WTC11 (cell line): ENCODE data around the gene TNNI3K. TPM values are rescaled to one million over a fixed set of nuclear protein-coding genes. Genes with fewer than 3 reads are reported as not detected.

ENCODE experiments used
- ATAC-seq: fragments of 200-7000 bp; cut with Tn5 transposase; 2 replicates; pipeline ENCODE4 v1.10.0; 2021; ENCODE audit warnings: mild to moderate bottlenecking, moderate library complexity
- CTCF ChIA-PET: fragments of 300-600 bp; sonication (Branson Sonifier 250); formaldehyde crosslinking; loops from one replicate; lab custom pipeline; 2021; ENCODE audit warnings: antibody characterized with exemption; lab: Charles Lee
- POLR2A ChIA-PET: fragments of 350-600 bp; sonication (Branson Sonifier 250); formaldehyde crosslinking; loops from one replicate; lab custom pipeline; 2021; ENCODE audit warnings: antibody characterized with exemption; lab: Charles Lee
- DNase-seq: peaks from one replicate; pipeline ENCODE4 v3.0.0; 2021; ENCODE audit warnings: low spot score
- H3K27ac Mint-ChIP-seq: 2 replicates; pipeline ENCODE4 v1.8.0; 2021; ENCODE audit warnings: mixed read lengths
- H3K27me3 Mint-ChIP-seq: 2 replicates; pipeline ENCODE4 v1.8.0; 2021; ENCODE audit warnings: low read depth, mild to moderate bottlenecking, moderate library complexity, mixed read lengths
- H3K36me3 Mint-ChIP-seq: 2 replicates; pipeline ENCODE4 v1.8.0; 2021; ENCODE audit warnings: mixed read lengths
- H3K4me1 Mint-ChIP-seq: 2 replicates; pipeline ENCODE4 v1.8.0; 2022; ENCODE audit warnings: mixed read lengths
- H3K4me3 Mint-ChIP-seq: 2 replicates; pipeline ENCODE4 v1.8.0; 2021; ENCODE audit warnings: mild to moderate bottlenecking, moderate library complexity, mixed read lengths
- H3K9me3 Mint-ChIP-seq: 2 replicates; pipeline ENCODE4 v1.8.0; 2021; ENCODE audit warnings: mixed read lengths
- ATF6 ChIP-seq: sonication (generic); formaldehyde crosslinking; IDR thresholded peaks from 2 replicates; pipeline ENCODE4 v1.8.1; 2023; ENCODE audit warnings: mild to moderate bottlenecking, missing genetic modification reagents
- CREM ChIP-seq: sonication (generic); formaldehyde crosslinking; IDR thresholded peaks from 2 replicates; pipeline ENCODE4 v1.8.1; 2022; ENCODE audit warnings: mild to moderate bottlenecking, missing genetic modification reagents, moderate library complexity
- CTCF ChIP-seq: fragments of 200-600 bp; IDR thresholded peaks from 2 replicates; pipeline ENCODE4 v1.8.0; 2022; ENCODE audit warnings: antibody characterized with exemption
- E2F4 ChIP-seq: sonication (generic); formaldehyde crosslinking; IDR thresholded peaks from 2 replicates; pipeline ENCODE4 v1.8.1; 2022; ENCODE audit warnings: low read depth, mild to moderate bottlenecking, moderate library complexity, missing genetic modification reagents, borderline replicate concordance
- ESRRA ChIP-seq: sonication (generic); formaldehyde crosslinking; IDR thresholded peaks from 2 replicates; pipeline ENCODE4 v1.8.1; 2022; ENCODE audit warnings: mild to moderate bottlenecking, missing genetic modification reagents, borderline replicate concordance
- ETV6 ChIP-seq: sonication (generic); formaldehyde crosslinking; IDR thresholded peaks from 2 replicates; pipeline ENCODE4 v1.8.1; 2022; ENCODE audit warnings: mild to moderate bottlenecking, missing genetic modification reagents
- FOXP4 ChIP-seq: sonication (generic); formaldehyde crosslinking; IDR thresholded peaks from 2 replicates; pipeline ENCODE4 v1.8.0; 2022; ENCODE audit warnings: mild to moderate bottlenecking, missing genetic modification reagents
- GTF2I ChIP-seq: fragments of 250-450 bp; sonication (Bioruptor Pico); conservative IDR thresholded peaks from 2 replicates; pipeline ENCODE4 v1.4.0; 2021; ENCODE audit warnings: mild to moderate bottlenecking
- IRF1 ChIP-seq: sonication (generic); formaldehyde crosslinking; IDR thresholded peaks from 2 replicates; pipeline ENCODE4 v1.8.0; 2023; ENCODE audit warnings: missing genetic modification reagents
- MYBL2 ChIP-seq: sonication (generic); formaldehyde crosslinking; IDR thresholded peaks from 2 replicates; pipeline ENCODE4 v1.8.1; 2023; ENCODE audit warnings: mild to moderate bottlenecking, moderate library complexity, missing genetic modification reagents
- NR3C1 ChIP-seq: sonication (generic); formaldehyde crosslinking; conservative IDR thresholded peaks from 2 replicates; pipeline ENCODE4 v1.8.1; 2023; ENCODE audit warnings: low read depth, mild to moderate bottlenecking, missing genetic modification reagents
- OVOL2 ChIP-seq: fragments of 250-450 bp; sonication (Bioruptor Pico); IDR thresholded peaks from 2 replicates; pipeline ENCODE4 v1.9.0; 2021; ENCODE audit warnings: mild to moderate bottlenecking, borderline replicate concordance
- PRDM15 ChIP-seq: sonication (generic); formaldehyde crosslinking; IDR thresholded peaks from 2 replicates; pipeline ENCODE4 v1.8.0; 2022; ENCODE audit warnings: missing genetic modification reagents
- PREB ChIP-seq: sonication (generic); formaldehyde crosslinking; IDR thresholded peaks from 2 replicates; pipeline ENCODE4 v1.8.1; 2022; ENCODE audit warnings: mild to moderate bottlenecking, missing genetic modification reagents, moderate library complexity, borderline replicate concordance
- SMAD4 ChIP-seq: sonication (generic); formaldehyde crosslinking; IDR thresholded peaks from 2 replicates; pipeline ENCODE4 v1.8.0; 2022; ENCODE audit warnings: mild to moderate bottlenecking, missing genetic modification reagents
- ZNF263 ChIP-seq: sonication (generic); formaldehyde crosslinking; IDR thresholded peaks from 2 replicates; pipeline ENCODE4 v1.8.1; 2022; ENCODE audit warnings: low read depth, mild to moderate bottlenecking, moderate library complexity, missing genetic modification reagents
- ZNF423 ChIP-seq: fragments of 250-450 bp; sonication (Bioruptor Pico); IDR thresholded peaks from 2 replicates; pipeline ENCODE4 v2.1.2; 2022; ENCODE audit warnings: mild to moderate bottlenecking, moderate library complexity
- total RNA-seq: library from RNA; stranded (reverse); gene quantifications from 3 replicates; pipeline ENCODE4 v1.2.3, GENCODE V29; 2021

The TNNI3K gene
- total RNA-seq, 1 experiment from 2014 or later, result 0.07 TPM

- no peak for TF ChIP-seq PREB (CRISPR knock-in tag)
- TF ChIP-seq, all 79 proteins: peak for 0
Observed at GRCh38 chr1:74362691-74363090, 127.5 kb downstream of the TNNI3K start (continued).

GRCh38 chr1:74363220-74363619 lies 128.0 kb downstream of the TNNI3K start:
- Mint-ChIP-seq H3K27me3 (no peaks in the 10 kb centered on the region), H3K27ac (no peak overlapping the region), H3K9me3 (peaks cover 12% of the 10 kb centered on the region), H3K36me3 (peaks cover 2% of the 10 kb centered on the region; the same call in 1 of the 2 replicates), H3K4me1 (peaks cover 8% of the 10 kb centered on the region; the same call in 1 of the 2 replicates), H3K4me3 (no peak overlapping the region)
- CTCF ChIA-PET, result no interaction called here
- TF ChIP-seq SMAD4 (no peak), CTCF (no peak), ZNF263 (no peak), NR3C1 (CRISPR knock-in tag) (no peak), GTF2I (no peak), FOXP4 (CRISPR knock-in tag) (no peak), OVOL2 (no peak), CREM (no peak), ETV6 (CRISPR knock-in tag) (no peak), ATF6 (CRISPR knock-in tag) (no peak), ZNF423 (no peak), ESRRA (CRISPR knock-in tag) (no peak)
- ATAC-seq (no peak), DNase-seq (no peak)
- POLR2A ChIA-PET, result no interaction called here

GRCh38 chr1:74367175-74367813 lies 132.1 kb downstream of the TNNI3K start:
- TF ChIP-seq PRDM15 (CRISPR knock-in tag), result no peak
- TF ChIP-seq E2F4 (CRISPR knock-in tag), result no peak
- no peak for TF ChIP-seq IRF1
- TF ChIP-seq MYBL2, result no peak
- no peaks in the 10 kb centered on the region for H3K27me3 Mint-ChIP-seq
- POLR2A ChIA-PET, result no interaction called here
- no peak for ATAC-seq
- no peak overlapping the region for H3K27ac Mint-ChIP-seq
- no peak overlapping the region for H3K4me3 Mint-ChIP-seq
- H3K4me1 Mint-ChIP-seq, result peaks cover 12% of the 10 kb centered on the region
- no peak for DNase-seq
- H3K36me3 Mint-ChIP-seq, result peaks cover 5% of the 10 kb centered on the region; the same call in 1 of the 2 replicates
- peaks cover 16% of the 10 kb centered on the region for H3K9me3 Mint-ChIP-seq
- CTCF ChIA-PET, result no interaction called here
